Measurements from ENCODE around the gene SSPN.

SSPN gene

DNA sequence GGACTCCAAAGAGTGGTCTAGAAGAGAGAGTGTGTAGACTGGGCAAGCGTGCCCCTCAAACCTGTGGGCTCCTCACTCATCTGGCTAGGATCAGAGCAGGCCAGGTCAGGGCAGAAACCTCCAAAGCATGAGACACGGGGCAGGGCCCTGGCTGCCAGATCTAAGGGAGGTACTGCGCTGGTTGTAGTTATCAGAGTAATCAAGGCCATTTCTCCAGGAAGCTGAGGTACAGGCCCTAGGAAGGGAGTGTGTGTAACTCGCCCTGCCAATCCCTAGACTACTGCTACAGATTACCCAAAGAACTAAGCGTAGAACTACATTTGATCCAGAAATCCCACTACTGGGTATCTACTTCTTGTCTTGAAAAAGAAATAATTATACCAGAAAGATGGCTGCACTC is 84.5 kb downstream of the SSPN start:
- ATAC-seq (replicated peaks) (no peak), DNase-seq (no peak)
- Mint-ChIP-seq H3K27me3 (peaks cover 0 to 13% of the 10 kb centered on the region in 2 donors), H3K36me3 (ENCODE audit: insufficient read depth) (no peaks in the 10 kb centered on the region), H3K27ac (no peak overlapping the region), H3K9me3 (no peaks in the 10 kb centered on the region), H3K4me1 (ENCODE audit: low read depth in 2 of 2) (peaks cover 0 to 3% of the 10 kb centered on the region in 2 donors), H3K4me3 (no peak overlapping the region)

DNA sequence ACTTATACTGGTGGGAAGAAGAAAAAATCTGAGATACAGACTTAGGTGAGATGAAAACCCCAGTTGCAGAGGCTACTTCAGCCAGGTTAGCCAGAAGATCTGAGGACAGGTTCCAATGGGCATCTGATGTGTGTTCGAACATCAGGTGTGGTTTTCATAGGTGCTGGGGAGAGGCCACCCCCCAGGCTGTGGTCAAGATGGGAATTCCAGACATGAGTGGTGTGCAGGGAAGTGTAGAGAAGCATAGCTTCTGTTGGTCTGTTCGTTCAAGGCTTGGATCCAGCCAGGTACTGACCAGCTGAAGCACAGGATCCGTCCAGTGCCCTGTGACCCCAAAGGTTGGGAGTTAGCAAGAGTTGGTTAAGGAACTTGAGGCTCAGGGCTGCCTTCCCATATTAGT is 85.5 kb downstream of the SSPN start:
- Mint-ChIP-seq H3K4me3 (no peak overlapping the region), H3K9me3 (no peaks in the 10 kb centered on the region), H3K27me3 (peaks cover 0 to 13% of the 10 kb centered on the region in 2 donors), H3K27ac (no peak overlapping the region), H3K4me1 (ENCODE audit: low read depth in 2 of 2) (peaks cover 0 to 3% of the 10 kb centered on the region in 2 donors), H3K36me3 (ENCODE audit: insufficient read depth) (no peaks in the 10 kb centered on the region)
- no peak for DNase-seq
- ATAC-seq (replicated peaks), result no peak

DNA sequence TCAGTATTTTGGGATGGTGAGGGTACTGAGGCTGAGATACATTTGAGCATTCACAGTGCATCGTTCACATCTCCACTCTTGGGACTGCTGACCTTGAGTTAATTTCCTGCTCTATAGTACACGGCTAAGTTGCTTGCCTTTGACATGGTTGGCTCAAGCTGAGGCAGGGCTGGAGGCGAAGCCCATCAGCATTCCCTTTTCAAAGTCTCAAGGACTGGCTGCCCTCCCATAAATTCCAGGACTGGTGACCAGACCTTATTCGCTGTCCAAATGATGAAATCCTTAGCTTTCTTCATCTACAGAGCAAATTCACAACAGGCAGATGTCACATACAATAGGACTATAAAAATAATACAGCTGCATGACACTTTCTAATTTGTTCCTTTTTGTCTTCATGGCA is 85.9 kb downstream of the SSPN start:
- Mint-ChIP-seq H3K9me3 (no peaks in the 10 kb centered on the region), H3K27ac (no peak overlapping the region)

DNA sequence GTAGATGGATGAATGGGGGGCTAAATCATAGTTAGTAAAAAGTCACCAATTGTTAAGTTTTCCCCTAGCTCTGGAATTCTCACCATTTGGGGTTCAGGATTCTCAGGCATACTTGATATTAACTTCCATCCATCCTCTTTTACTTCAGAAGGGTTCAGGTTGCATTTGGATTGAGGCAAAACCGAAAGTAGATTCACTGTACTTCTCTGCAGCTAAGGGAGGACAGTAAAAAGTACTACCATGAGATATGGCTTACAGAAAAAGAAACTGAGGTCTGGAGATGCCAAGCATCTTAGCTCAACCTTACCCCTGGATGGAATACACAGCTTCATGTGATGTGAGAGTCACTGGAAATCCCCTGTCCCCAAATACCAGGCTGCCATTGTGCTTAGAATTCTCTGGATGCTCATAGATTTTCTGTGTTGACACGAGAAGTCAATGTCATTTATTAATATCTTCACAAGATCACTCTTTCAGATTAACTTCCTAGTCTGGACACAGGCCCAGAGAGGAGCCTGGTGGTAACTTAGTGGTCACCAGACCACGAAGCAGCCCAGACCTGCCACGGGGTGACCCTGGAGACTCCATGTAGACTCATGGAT is 87.1 kb downstream of the SSPN start:
- H3K4me3 Mint-ChIP-seq, result peak overlapping the region in 1 of 2 donors; percentile 1
- DNase-seq (no peak), ATAC-seq (replicated peaks) (no peak)
- peaks cover 0 to 3% of the 10 kb centered on the region in 2 donors for H3K4me1 Mint-ChIP-seq (ENCODE audit: low read depth in 2 of 2)
- H3K9me3 Mint-ChIP-seq, result no peaks in the 10 kb centered on the region
- H3K27ac Mint-ChIP-seq, result no peak overlapping the region
- H3K27me3 Mint-ChIP-seq, result peaks cover 0 to 19% of the 10 kb centered on the region in 2 donors
- no peaks in the 10 kb centered on the region for H3K36me3 Mint-ChIP-seq (ENCODE audit: insufficient read depth)

More for the DNA sequence above, 85.9 kb downstream of the SSPN start:
- no peak for ATAC-seq (replicated peaks)
- Mint-ChIP-seq H3K36me3 (ENCODE audit: insufficient read depth) (no peaks in the 10 kb centered on the region), H3K27me3 (peaks cover 0 to 13% of the 10 kb centered on the region in 2 donors), H3K4me1 (ENCODE audit: low read depth in 2 of 2) (peaks cover 0 to 3% of the 10 kb centered on the region in 2 donors), H3K4me3 (no peak overlapping the region)
- DNase-seq, result no peak

DNA sequence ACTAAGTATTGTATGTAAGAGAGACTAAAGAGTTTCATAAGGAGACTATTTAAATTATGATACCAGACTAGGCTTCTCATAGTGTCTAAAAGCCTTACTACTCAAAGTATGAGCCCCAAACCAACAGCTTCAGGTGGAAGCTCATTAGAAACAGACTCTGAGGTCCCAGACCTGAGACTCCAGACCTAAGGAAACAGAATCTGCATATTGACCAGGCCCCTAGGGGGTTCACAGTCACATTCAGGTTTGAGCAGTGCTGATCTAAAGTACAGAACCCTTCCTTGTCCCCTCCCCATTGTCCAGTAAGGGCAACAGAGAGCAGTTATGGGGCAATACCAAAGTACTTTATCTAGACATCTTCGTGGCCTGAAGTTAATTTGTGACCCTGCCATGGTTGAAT is 87.7 kb downstream of the SSPN start:
- no peaks in the 10 kb centered on the region for H3K36me3 Mint-ChIP-seq (ENCODE audit: insufficient read depth)
- peaks cover 0 to 3% of the 10 kb centered on the region in 2 donors for H3K4me1 Mint-ChIP-seq (ENCODE audit: low read depth in 2 of 2)
- DNase-seq (no peak), ATAC-seq (replicated peaks) (no peak)
- peak overlapping the region in 1 of 2 donors; percentile 1 for H3K4me3 Mint-ChIP-seq
- no peak overlapping the region for H3K27ac Mint-ChIP-seq
- H3K27me3 Mint-ChIP-seq, result peaks cover 0 to 25% of the 10 kb centered on the region in 2 donors
- H3K9me3 Mint-ChIP-seq, result no peaks in the 10 kb centered on the region

DNA sequence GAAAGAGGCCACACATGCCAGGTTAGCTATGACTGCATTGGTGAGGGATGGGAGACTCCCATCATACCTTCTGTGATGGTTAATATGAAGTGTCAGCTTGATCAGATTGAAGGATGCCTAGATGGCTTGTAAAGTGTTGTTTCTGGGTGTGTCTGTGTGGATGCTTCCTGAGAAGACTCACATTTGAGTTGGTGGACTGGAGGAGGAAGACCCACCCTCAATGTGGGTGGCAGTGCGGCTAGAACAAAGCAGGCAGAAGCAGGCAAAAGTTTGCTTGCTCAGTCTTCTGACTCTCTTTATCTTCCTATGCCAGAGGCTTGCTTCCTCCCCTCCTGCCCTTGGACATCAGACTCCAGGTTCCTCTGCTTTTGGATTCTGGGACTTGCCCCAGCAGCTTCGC is 88.2 kb downstream of the SSPN start:
- no peak overlapping the region for H3K4me3 Mint-ChIP-seq
- H3K36me3 Mint-ChIP-seq (ENCODE audit: insufficient read depth), result no peaks in the 10 kb centered on the region
- H3K27me3 Mint-ChIP-seq, result peaks cover 0 to 25% of the 10 kb centered on the region in 2 donors
- DNase-seq (no peak), ATAC-seq (replicated peaks) (no peak)
- H3K4me1 Mint-ChIP-seq (ENCODE audit: low read depth in 2 of 2), result peaks cover 0 to 3% of the 10 kb centered on the region in 2 donors
- no peak overlapping the region for H3K27ac Mint-ChIP-seq
- no peaks in the 10 kb centered on the region for H3K9me3 Mint-ChIP-seq

DNA sequence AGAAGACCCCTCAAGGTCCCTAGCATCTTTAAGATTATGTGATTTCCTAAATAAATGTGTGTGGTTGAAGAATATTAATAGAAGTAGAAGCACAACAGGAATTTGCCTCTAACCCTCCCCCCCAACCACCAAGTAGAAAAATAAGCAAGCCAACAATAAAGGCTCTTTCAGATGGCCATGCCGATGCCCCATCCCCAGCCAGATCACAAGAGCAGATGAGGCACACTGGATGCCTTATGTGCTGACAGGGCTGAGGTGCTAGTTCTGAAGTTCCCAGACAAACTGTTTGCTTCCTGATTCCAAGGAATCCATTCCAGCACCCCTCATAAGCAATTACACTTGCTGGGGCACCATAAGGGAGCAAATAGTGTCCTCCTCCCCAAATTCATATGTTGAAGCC is 90.0 kb downstream of the SSPN start:
- no peak for DNase-seq
- no peaks in the 10 kb centered on the region for H3K9me3 Mint-ChIP-seq
- H3K4me3 Mint-ChIP-seq, result no peak overlapping the region
- no peaks in the 10 kb centered on the region for H3K36me3 Mint-ChIP-seq (ENCODE audit: insufficient read depth)
- H3K27ac Mint-ChIP-seq, result no peak overlapping the region
- peaks cover 0 to 19% of the 10 kb centered on the region in 2 donors for H3K27me3 Mint-ChIP-seq
- no peak for ATAC-seq (replicated peaks)
- peaks cover 0 to 3% of the 10 kb centered on the region in 2 donors for H3K4me1 Mint-ChIP-seq (ENCODE audit: low read depth in 2 of 2)

DNA sequence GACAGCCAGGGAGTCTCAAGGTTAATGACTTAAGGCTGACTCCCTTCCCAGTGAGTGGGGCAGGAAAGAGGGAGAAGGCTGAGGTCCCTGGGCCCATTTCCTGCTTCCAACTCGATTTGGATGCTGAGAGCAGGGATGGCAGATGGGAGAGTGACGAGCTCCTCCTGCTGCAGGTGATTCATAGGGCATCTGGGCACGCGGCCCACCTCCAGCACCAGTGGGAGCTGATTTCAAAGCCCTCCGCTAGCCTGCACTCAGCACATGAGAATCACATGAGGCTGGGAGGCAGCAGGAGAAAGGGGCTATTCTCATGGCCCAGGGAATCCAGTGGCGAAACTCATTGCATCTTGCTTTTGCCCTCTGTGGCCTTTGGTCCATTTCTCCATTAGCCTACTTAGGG is 90.8 kb downstream of the SSPN start:
- ATAC-seq (replicated peaks), result no peak
- no peak overlapping the region for H3K27ac Mint-ChIP-seq
- H3K4me3 Mint-ChIP-seq, result no peak overlapping the region
- H3K9me3 Mint-ChIP-seq, result no peaks in the 10 kb centered on the region
- peaks cover 0 to 3% of the 10 kb centered on the region in 2 donors for H3K4me1 Mint-ChIP-seq (ENCODE audit: low read depth in 2 of 2)
- peaks cover 0 to 25% of the 10 kb centered on the region in 2 donors for H3K27me3 Mint-ChIP-seq
- H3K36me3 Mint-ChIP-seq (ENCODE audit: insufficient read depth), result no peaks in the 10 kb centered on the region
- DNase-seq, result no peak

DNA sequence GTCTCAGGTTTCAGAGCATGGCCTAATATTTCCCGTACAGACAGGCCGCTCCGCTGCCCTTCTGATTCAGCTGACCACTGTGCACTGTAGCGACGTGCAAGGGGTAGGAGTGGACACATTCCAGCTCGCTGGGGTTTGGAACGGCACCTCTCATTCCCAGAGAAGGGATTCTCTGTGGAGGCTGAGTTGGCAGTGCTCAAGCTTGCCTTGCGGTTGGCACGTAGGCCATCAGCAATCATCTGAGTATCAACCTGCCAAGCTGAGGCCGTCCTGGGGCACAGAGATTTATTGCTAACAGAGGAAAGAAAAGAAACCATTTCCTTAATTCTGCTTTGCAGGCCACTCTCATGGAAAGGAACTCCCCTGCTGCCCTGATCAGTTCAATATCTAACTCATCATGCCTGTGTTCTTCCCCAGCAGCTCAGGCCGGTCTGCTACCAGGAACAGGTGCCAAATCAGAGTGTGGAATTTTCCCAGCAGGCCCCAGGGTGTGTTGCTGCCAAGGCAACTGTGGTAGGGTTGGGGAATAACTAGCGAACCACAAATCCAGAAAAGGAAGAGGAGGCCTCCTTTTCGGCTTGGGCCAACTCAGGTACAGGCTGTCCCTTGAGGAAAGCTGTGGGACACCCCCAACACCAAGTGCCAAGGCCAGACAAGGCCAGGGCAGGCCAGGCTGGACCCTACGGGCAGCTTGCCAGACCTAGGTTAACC is 92.5 kb downstream of the SSPN start:
- ATAC-seq (replicated peaks), result no peak
- Mint-ChIP-seq H3K36me3 (ENCODE audit: insufficient read depth) (no peaks in the 10 kb centered on the region), H3K27me3 (peaks cover 0 to 25% of the 10 kb centered on the region in 2 donors), H3K27ac (no peak overlapping the region), H3K4me3 (no peak overlapping the region), H3K4me1 (ENCODE audit: low read depth in 2 of 2) (peaks cover 0 to 1% of the 10 kb centered on the region in 2 donors), H3K9me3 (no peaks in the 10 kb centered on the region)
- DNase-seq, result no peak

DNA sequence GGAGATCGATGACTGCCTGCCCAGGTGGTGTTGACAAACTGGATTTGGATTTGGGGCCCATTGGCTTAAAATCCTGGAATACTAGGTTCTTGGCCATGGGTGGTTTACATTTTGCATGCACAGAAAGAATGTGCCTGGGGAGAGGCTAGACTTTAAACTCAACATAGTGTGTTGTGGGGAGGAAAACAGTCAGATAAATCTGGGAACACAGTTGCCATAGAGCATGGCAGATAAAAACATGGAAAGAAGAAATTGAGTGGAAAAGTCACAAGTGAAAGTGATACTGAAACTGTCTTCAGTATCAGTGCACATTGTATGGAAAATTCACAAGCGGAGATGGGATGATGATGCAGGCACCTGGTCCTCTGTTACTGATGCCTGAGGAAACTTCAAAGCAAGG is 95.2 kb downstream of the SSPN start:
- DNase-seq, result no peak
- H3K36me3 Mint-ChIP-seq (ENCODE audit: insufficient read depth), result no peaks in the 10 kb centered on the region
- peaks cover 0 to 25% of the 10 kb centered on the region in 2 donors for H3K27me3 Mint-ChIP-seq
- H3K9me3 Mint-ChIP-seq, result no peaks in the 10 kb centered on the region
- H3K4me3 Mint-ChIP-seq, result no peak overlapping the region
- H3K4me1 Mint-ChIP-seq (ENCODE audit: low read depth in 2 of 2), result no peaks in the 10 kb centered on the region
- no peak for ATAC-seq (replicated peaks)
- H3K27ac Mint-ChIP-seq, result no peak overlapping the region

DNA sequence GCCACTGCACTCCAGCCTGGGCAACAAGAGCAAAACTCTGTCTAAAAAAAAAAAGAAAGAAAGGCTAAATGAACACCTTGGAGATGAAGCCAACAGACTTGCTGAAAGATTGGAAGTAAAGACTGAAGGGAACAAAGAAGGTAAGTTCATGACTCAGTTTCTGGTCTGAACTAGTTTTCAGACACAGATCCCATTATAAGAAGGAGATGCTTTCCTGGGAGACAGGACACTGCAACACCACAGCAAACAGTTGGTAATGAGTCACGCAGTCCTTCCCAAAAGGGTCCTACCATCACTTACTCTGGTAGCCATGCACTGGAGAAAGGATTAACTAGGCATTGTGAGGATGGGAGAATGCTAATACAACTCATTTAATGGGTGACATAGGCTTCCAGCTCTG is 97.2 kb downstream of the SSPN start:
- Mint-ChIP-seq H3K27me3 (peaks cover 0 to 17% of the 10 kb centered on the region in 2 donors), H3K4me1 (ENCODE audit: low read depth in 2 of 2) (no peaks in the 10 kb centered on the region), H3K36me3 (ENCODE audit: insufficient read depth) (no peaks in the 10 kb centered on the region), H3K9me3 (no peaks in the 10 kb centered on the region), H3K4me3 (no peak overlapping the region), H3K27ac (no peak overlapping the region)
- ATAC-seq (replicated peaks), result no peak
- DNase-seq, result no peak

DNA sequence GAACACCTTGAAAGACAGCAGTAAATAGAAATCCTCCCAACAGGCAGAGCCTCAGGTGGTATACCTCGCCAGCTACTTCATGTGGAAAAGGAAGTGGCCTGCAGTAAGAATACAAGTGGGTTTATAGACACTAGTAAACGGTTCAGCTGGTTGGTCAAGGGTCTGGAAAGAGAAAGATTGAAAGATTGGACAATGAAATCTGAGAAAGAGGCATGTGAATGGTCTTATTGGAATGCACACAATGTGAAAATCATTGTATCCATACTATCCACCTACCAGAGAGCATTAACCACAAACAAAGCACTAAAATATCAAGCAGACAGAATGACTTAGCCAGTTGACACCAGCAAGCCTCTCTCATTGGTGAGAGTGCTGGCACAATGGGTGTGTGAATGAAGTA is 98.2 kb downstream of the SSPN start:
- ATAC-seq (replicated peaks) (no peak), DNase-seq (no peak)
- H3K36me3 Mint-ChIP-seq (ENCODE audit: insufficient read depth), result no peaks in the 10 kb centered on the region
- no peak overlapping the region for H3K27ac Mint-ChIP-seq
- peaks cover under 1 to 4% of the 10 kb centered on the region in 2 donors for H3K4me1 Mint-ChIP-seq (ENCODE audit: low read depth in 2 of 2)
- peaks cover 0 to 11% of the 10 kb centered on the region in 2 donors for H3K27me3 Mint-ChIP-seq
- no peaks in the 10 kb centered on the region for H3K9me3 Mint-ChIP-seq
- H3K4me3 Mint-ChIP-seq, result no peak overlapping the region

DNA sequence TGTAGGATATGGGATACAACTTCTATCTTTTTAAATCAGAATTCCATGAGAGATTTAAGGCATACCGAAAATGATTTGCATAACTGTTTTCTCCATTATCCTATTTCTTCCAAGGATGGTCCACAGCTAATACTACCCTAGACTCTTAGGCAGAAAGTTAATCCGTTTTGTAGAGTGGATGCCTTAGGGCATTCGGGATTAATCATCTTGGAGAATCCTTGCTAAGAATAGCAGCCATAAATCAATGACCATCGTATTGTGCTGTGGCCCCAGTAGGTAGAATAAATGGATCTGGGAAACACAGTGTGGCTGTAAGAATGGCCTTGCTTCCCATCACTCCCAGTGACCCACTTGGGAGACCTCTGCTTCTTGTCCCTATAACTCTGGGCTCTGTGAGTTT is 99.6 kb downstream of the SSPN start:
- Mint-ChIP-seq H3K4me1 (ENCODE audit: low read depth in 2 of 2) (peaks cover 8 to 16% of the 10 kb centered on the region in 2 donors), H3K36me3 (ENCODE audit: insufficient read depth) (no peaks in the 10 kb centered on the region), H3K27ac (no peak overlapping the region), H3K4me3 (no peak overlapping the region), H3K9me3 (no peaks in the 10 kb centered on the region), H3K27me3 (peaks cover 0 to 10% of the 10 kb centered on the region in 2 donors)
- DNase-seq (no peak), ATAC-seq (replicated peaks) (no peak)

DNA sequence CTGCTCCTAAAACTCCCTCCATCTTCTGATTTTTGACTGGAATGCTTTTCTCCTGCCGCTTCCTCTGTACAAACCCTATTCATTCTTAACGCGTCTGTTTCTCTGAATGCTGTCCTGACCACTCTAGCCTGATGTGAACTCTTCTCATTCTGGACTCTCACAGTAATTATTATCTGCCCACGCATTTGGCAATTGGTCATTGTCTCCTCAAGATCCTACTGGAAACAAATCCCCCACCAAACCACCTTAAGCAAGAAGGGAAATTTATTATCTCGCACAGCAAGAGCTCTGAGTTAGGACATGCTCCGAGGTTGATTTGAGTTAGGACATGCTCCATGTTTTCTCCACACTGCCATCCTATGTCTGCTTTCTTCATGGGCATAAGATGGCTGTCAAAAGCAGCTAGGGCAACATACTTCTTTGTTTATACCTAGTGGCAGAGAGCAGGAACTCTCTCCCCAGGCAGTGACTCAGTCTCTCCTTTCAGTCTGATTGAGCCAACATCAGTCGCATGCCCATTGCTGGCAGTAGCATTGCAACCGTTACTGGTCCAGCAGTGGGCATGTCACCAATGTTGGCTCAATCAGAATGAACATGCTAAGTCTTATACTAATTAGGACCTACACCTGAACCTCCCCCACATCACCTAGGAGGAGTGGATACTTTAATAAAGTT is 102.2 kb downstream of the SSPN start:
- H3K4me1 Mint-ChIP-seq (ENCODE audit: low read depth in 2 of 2), result peaks cover 10 to 16% of the 10 kb centered on the region in 2 donors
- no peak for DNase-seq
- no peak overlapping the region for H3K27ac Mint-ChIP-seq
- no peaks in the 10 kb centered on the region for H3K36me3 Mint-ChIP-seq (ENCODE audit: insufficient read depth)
- no peak overlapping the region for H3K4me3 Mint-ChIP-seq
- no peak for ATAC-seq (replicated peaks)
- H3K9me3 Mint-ChIP-seq, result no peaks in the 10 kb centered on the region
- H3K27me3 Mint-ChIP-seq, result no peaks in the 10 kb centered on the region
